NCI-H1436 treated with DMSO at 0.1 percent for 48 hours (cell line): ENCODE results near the gene BTN3A1.

Source experiments
- DNase-seq: peaks from one replicate; lab custom pipeline; 2025; lab: John Stamatoyannopoulos, UW

BTN3A1 gene

DNA sequence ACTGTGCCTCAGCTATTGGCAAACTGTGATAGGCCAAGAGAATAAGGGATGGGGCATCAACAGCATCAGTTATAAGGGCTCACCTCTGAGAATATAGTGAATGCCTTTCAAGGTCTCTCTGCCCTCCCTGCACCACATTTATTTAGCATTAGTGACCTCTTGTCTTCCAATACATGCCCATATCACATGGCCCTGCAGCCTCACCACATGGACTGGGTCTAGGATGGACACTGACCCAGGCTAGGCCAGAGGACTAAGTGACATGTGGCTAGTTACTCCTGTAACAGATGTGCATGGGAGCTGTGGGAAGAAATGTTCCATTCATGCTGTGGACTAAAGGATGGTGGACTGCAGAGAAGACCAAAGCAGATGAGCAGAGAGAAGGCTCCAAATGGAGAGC lies 22.3 kb upstream of the BTN3A1 start:
- no peak for DNase-seq

DNA sequence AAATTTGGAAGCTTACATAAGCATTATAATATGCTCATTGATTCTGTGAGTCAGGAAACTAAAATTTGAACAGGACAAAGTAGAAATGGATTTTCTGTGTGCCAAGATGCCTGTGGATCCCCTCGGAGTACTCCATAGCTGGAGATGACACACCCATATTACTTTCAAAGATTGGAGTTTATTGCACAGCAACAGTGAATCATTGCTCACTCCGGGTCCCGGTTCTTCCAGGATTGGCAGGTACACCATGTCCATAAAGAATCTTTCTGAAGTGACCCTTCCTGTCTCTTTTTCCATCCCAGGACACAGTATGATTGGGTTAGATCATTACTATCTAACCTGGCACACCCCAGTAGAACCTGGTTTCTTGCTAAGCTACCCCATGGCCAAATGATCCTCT lies 21.8 kb upstream of the BTN3A1 start:
- DNase-seq: no peak

DNA sequence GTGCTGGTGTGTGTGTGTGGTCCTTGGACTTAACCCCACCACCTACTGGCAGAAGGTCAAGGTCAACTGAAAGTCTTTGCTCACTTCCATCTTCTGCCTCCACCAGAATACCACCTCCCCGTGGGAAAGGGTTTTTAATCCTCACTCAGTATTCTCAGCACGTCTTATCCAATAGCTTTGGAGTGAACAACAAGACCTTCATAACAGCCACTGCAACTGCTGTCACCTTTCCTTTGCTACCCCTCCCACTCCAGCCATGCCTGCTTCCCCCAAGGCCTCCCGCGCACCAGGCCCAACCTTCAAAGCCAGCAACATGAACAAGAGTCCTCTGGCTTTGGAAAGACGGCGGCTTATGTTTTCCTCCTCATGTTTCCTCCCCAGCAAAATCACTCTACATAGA lies 20.0 kb upstream of the BTN3A1 start:
- DNase-seq: no peak

DNA sequence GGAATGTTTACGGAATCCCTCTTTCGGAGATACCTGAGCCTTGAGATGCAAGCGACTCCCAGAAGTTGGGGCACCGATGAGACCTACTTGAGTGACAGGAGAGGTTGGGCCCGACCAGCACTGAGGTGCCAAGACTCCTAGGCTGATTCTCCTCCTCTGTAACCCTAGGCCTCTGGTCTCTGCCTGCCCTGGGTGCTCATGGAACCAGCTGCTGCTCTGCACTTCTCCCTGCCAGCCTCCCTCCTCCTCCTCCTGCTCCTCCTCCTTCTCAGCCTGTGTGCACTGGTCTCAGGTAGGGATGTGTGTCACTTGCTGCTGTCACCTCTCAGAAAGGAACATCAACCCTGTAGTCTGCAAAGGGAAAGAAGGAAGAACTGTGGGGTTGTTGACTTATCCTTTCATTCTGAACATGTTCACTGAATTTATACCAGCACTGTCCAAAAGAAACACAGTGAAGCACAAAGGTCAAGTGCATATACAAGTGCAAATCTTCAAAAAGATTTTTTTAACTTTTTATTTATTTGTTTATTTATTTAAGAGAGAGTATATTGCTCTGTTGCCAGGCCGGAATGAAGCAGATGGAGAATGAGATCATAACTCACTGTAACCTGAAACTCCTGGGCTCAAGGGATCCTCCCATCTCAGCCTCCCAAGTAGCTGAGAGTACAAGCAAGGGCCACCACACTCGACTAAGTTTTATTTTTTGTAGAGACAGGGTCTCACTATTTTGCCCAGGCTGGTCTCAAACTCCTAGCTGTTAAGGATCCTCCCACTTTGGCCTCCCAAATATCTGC lies 18.3 kb upstream of the BTN3A1 start:
- DNase-seq: no peak

DNA sequence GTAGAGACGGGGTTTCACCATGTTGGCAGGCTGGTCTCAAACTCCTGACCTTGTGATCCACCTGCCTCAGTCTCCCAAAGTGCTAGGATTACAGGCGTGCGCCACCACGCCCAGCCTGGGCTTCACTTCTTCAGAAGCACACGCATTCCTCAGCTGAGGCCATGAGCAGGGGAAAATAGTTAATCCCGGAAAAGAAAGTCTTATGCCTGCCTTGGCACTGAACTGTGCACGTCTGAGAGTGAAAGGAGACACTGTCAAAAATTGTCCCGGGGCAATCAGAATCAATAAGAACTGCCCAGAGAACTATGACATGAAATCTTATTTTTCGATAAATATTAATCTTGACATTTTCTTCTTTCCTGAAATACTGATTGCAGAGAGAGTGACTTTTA lies 16.3 kb upstream of the BTN3A1 start:
- DNase-seq: no peak

DNA sequence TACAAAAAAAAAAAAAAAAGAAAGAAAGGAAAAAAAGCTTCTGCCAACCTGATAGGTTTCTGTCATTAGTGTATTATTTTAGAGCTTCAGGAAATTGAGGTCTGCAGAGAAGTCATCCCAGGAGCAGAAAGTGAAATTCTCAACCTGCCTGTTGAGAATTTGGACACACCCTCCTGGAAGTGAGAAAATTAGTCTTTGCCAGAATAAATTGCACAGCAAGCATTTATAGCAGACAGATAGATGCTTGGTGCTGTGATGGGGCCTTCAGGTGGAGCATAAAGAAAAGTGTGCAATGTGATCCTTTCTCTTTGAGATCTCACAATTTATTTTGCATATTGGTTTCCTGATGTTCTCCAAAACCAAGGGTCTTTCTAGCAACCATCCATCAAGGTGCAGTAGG lies 14.5 kb upstream of the BTN3A1 start:
- DNase-seq: no peak

DNA sequence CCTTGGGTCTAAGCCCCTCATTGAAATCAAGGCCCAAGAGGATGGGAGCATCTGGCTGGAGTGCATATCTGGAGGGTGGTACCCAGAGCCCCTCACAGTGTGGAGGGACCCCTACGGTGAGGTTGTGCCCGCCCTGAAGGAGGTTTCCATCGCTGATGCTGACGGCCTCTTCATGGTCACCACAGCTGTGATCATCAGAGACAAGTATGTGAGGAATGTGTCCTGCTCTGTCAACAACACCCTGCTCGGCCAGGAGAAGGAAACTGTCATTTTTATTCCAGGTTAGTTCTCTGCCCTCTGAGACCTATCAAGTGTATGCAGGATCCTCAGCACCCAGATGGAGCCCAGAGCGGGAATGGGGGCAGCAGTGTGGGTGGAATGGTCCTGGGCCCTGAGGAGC lies 14.1 kb upstream of the BTN3A1 start:
- DNase-seq: no peak

DNA sequence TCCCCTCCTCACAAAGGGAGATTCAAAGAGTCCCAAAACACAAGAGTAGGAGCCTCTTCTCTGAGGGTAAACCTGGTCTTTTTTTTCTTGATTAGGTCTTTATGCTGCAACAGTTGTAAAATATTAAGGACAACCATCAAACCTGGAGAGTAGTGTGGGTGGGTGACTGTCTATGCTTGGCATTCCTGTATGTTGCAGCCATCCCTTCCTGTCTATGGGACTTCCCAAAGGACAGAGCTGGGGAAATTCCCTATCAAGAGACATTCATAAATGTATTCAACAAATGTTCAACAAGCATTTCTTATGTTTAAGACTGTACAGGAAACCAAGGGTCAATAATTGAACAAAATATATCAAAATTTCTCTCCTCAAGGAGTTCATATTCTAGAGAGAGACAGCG lies 13.6 kb upstream of the BTN3A1 start:
- no peak for DNase-seq

DNA sequence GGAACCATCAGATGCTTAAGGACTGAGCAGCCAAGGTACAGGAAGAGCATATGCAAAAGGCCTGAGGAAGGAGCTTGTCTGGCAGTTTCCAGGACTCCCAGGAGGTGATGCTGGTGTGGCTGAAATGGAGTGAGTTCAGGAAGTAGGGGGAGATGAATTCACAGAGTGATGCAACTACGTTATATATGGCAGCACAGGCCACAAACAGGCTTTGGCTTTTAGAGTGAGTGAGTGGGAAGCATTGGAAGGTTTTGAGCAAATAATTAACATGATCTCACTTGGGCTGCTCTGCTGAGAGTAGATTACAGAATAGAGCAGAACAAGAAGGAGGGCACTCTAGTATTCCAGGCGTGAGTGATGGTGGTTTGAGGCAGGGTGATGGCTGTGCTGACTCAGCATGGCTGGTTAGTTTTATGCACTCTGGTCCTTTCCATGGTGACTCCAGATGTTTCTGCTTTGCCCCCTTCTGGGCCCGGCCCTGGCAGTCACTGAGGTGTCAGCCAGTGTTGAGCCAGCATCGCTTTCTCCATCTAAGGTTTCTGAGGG lies 12.7 kb upstream of the BTN3A1 start:
- no peak for DNase-seq

DNA sequence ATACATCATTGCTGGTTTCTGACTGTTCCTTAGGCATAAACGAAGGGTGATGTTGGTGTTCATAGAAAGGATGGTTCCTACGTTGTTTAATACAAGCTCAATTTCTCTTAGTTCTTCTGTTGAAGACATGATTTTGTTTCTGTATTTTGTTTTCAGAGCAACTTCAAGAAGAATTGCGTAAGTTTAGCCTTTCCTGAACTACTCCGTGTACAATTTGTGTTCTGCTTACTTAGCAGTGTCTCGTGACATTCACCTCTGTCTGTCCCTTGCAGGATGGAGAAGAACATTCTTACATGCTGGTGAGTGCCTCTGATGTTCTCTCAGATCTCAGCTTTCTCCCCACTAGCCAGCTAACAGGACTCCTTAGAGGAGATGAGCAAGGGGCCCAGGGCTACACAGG lies 11.5 kb upstream of the BTN3A1 start:
- no peak for DNase-seq

DNA sequence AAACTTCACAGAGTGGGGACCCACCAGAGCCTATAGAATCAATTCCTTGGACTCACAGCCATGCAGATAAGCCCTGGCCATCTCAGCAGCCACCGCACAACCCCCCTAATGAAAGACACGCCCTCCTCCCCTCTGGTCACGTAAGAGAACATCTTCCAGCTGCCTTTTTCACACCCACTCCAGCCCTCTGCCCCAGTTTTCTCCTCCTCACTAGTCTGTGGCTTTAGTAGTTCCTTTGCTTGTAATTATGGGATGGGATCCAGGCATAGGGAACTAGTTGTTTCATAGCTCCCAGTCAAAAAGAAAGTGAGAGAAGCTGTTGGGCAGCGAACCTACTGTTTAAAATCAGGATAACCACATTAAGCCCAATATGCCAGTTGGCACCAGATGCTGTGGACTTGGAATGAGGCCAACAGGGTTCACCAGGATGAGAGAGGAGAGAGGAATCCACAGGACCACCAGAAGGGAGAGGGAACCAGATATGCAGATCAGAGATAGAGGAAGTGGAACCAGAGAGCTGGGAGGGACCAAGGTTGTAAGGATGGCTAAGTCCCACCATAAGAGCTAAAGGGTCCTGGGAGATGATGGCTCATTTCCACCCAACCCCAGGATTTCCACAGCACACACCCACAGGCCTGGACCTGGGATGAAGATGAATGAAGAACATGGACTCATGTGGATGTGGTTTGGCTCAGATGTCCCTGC lies 9.0 kb upstream of the BTN3A1 start:
- no peak for DNase-seq

DNA sequence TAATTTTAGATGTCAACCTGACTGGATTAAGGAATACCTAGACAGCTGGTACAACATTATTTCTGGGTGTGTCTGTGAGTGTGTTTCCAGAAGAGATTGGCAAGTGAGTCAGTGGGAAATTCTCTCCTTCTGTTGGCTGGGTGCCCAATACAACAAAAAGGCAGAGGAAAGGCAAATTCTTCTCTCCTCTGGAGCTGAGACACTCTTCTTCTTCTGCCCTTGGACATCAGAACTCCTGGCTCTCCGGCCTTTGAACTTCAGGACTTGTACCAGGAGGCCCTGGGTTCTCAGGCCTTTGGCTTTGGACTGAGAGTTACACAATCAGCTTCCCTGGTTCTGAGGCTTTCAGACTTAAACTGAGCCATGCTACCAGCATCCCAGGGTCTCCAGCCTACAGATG lies 7.8 kb upstream of the BTN3A1 start:
- DNase-seq: no peak

DNA sequence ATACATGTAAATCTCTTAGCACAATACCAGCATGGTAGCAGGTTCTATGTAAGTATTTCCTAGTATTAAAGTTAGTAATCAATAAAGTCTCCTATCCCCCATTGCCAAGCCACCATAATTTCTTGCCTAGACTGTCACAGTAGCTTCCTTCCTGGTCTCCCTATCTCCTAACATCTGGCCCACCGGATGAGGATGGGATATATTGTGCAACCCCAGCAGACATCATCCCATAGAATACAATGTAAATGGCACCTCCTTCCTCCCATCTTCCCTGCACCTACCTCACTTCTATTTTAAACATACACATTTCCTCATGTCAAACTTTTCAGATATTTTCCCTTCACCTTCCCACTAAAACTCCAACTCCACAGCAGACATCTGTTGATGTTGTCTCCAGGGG lies 3.5 kb upstream of the BTN3A1 start:
- no peak for DNase-seq

DNA sequence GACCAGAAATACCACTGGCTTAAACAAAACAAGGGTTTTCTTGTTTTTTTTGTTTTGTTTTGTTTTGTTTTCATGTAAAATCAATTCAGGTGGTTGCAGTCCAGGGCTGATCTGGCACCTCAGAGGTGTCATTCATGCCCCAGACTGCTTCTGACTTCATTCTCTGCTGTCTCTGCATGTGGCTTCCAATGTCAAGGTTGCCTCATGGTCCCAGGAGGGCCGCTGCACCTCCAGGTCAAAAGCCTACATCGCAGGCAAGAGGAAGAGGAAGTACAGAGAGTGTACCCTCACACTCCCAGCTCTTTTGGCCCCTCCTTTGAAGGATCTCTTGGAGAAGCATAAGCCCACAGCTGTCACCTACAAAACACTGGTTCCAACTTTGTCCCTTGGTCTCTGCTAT lies 1.4 kb upstream of the BTN3A1 start:
- DNase-seq: no peak

DNA sequence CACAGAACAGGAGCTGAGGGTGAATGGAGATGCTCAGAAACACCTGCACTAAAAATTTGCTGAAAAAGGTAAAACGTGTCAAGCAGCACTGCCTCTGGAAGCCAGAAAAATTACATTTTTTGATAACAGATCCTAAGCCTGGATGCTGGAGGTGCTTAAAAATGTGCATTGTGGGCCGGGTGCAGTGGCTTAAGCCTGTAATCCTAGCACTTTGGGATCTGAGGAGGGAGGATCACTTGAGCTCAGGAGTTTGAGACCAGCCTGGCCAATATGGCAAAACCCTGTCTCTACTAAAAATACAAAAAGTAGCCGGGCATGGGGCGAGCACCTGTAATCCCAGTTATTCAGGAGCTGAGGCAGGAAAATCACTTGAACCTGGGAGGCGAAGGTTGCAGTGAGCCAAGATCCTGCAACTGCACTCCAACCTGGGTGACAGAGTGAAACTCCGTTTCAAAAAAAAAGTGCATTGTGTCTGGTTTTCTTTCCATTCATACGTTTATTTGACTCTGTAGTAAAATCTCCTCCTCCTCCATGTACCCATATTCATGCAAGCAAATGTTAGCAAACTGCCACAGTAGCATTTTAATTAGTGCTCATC lies 587 bp upstream of the BTN3A1 start:
- DNase-seq: no peak

DNA sequence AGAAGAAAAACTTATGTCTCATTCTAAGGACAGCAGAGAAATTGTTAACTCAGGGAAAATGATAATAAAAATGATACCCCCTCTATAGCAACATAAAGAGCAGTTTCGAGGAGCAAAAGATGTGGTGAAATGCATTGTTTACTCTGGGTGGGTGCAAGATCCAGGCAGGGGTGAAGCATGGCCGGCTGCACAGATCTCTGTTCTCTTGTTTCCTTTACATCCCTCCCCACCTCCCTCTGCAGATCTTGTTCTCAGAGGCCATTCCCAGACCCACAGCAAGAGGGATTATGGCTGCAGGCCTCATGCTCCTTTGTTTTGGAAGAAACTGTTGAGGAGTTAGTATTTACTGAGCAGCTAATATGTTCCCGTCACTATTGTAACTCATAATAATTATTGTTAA lies 1.8 kb downstream of the BTN3A1 start:
- no peak for DNase-seq

DNA sequence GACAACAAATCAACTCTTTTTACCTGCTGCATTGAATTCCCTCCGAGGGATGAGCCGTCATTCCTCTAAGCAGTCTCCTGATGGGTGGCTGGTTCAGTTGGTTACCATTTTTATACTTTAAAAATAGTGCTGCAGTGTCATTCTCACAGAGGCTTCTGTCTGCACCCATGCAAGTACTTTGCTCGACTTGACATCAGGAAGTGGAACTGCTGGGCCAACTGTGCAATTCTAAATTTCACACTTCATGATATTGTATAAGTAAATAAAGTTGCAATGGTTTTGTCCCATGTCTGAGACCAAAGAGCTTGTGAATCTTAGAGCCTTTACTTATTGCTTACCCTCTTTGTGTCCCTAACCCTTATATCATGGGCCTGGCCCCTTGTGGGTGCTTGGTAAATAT lies 2.5 kb downstream of the BTN3A1 start:
- DNase-seq: no peak

DNA sequence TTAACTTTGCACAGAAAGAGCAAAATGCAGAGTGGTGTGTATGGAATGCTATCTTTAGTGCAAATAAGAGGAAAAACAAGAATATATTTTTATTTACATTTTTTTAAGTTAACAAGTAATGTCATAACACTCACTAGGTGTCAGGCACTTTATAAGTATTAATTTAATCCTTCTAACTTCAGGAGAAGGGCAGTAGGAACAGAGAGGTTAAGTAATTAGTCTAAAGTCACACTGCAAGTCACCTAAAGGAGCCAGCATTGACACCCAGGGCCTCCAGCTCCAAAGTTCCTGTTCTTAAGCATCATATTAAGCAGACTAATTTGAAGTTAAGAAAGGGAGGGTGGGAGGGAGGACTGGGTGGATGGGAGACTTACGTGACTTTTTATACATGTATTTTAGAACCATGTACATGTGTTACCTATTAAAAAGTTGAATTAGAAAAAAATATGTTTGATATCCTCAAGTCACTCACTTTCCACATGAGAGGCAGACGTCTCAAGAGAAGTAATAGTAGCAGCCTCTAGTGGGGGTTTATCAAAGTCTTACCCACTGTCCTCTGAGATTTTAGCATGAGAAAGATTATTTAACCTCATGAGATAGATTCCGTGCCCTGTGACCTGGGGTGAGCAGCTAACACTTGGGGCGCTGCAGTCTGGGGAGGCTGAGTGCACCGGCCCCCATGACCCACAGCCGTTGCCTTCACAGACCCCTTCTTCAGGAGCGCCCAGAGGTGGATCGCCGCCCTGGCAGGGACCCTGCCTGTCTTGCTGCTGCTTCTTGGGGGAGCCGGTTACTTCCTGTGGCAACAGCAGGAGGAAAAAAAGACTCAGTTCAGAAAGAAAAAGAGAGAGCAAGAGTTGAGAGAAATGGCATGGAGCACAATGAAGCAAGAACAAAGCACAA lies 7.0 kb downstream of the BTN3A1 start:
- no peak for DNase-seq

DNA sequence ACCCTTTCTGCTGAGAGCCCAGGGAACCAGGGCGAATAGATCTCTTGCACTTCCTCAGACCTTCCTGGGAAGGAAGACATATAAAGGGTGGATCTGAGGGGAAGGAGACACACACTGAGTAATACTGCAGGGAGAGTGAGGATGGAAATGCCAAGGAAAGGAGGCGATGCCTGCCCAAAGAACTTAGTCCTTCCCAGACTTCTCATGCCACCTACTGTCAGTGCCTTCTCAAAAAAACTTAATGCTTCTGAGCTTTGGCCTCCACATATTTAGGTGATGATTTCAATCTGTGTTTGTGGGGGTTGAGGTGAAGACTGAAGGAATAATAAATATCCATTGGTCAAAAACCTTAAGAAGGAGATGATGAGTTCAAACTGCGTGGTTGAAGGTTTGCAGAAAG lies 9.7 kb downstream of the BTN3A1 start:
- no peak for DNase-seq

DNA sequence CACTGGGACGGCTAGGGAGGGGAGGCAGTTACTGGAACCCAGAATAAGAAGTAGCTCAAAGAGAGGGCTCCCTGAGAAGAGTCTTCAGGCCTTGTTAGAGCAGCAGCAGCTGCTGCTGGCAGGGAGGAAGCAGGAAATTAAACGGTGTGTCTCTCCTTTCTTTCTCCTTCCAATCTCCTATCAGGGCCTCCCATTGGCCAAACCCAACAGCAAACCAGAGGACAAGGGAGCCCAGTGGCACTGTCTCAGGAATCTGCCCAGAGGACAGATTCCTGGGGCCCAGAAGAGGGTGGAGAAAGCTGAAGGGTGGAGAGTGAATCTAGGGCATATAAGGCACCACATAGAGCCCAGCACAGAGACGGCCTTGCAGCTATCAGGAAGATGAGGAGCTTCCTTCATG lies 10.2 kb downstream of the BTN3A1 start:
- no peak for DNase-seq

DNA sequence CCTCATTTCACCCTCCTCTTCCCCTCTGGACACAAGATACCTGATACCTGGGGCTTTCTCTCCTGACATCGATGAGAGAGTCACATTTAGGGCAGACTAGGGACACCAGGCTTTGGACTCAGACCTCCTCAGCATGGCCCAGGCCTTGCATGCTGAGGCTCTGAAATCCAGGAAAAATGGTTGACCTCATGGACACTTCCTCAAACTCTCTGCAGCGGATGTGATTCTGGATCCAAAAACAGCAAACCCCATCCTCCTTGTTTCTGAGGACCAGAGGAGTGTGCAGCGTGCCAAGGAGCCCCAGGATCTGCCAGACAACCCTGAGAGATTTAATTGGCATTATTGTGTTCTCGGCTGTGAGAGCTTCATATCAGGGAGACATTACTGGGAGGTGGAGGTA lies 10.9 kb downstream of the BTN3A1 start:
- no peak for DNase-seq

DNA sequence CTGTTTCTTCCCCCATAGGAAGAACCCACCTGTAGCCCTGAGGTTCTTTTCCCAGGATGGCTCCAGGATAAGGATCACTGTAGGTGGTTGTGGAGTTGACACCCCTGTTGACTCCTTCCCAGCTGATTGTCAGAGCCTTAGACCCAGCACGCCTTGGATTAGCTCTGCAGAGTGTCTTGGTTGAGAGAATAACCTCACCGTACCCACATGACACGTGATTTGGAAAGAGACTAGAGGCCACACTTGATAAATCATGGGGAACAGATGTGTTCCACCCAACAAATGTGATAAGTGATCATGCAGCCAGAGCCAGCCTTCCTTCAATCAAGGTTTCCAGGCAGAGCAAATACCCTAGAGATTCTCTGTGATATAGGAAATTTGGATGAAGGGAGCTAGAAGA lies 12.2 kb downstream of the BTN3A1 start:
- DNase-seq: no peak
